Measurements from ENCODE around the gene C1orf21. TPM values are rescaled to one million over a fixed set of nuclear protein-coding genes. Genes with fewer than 3 reads are reported as not detected.

C1orf21 gene
- total and polyA plus RNA-seq, 2 donors (not counting 1 experiment from before 2014, with no cell fraction given): 53.0 to 95.4 TPM

DNA sequence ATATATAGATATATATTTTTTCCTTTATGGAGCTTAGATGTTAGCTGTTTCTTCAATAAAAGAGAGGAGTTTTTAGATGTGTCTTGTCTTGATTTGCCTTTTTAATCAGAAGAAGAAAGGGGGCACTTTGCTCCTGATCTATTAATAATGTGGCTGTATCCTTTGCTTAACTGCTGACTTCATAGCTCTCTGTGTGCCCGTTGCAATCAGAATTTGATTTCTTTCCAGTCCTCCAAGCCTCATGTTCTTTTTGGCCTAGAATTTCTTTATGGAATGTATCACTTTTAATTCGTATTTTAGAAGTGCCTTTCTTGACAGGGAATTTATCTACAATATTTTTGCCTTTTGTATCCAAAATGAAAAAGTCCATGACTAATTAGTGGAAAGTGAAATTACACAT is 85.3 kb downstream of the C1orf21 start:
- TF ChIP-seq, protein P1, sequence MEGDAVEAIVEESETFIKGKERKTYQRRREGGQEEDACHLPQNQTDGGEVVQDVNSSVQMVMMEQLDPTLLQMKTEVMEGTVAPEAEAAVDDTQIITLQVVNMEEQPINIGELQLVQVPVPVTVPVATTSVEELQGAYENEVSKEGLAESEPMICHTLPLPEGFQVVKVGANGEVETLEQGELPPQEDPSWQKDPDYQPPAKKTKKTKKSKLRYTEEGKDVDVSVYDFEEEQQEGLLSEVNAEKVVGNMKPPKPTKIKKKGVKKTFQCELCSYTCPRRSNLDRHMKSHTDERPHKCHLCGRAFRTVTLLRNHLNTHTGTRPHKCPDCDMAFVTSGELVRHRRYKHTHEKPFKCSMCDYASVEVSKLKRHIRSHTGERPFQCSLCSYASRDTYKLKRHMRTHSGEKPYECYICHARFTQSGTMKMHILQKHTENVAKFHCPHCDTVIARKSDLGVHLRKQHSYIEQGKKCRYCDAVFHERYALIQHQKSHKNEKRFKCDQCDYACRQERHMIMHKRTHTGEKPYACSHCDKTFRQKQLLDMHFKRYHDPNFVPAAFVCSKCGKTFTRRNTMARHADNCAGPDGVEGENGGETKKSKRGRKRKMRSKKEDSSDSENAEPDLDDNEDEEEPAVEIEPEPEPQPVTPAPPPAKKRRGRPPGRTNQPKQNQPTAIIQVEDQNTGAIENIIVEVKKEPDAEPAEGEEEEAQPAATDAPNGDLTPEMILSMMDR (conservative IDR thresholded peaks at IDR 0.05 in 1 of 2, IDR thresholded peaks at IDR 0.05 in 1 of 2; ENCODE audit: low read depth in 1 of 2, low read length in 2 of 2): no peak
- no peak for TF ChIP-seq EZH2 (IDR thresholded peaks at IDR 0.05; ENCODE audit: low read length, missing control alignments)
- no peaks in the 10 kb centered on the region for H3K9me3 ChIP-seq (ENCODE audit: control insufficient read depth, insufficient read depth, low read depth, low read length)
- no peak overlapping the region for H3K27ac ChIP-seq (ENCODE audit: insufficient read depth, low read length)
- H3K4me3 ChIP-seq (replicated peaks in 1 of 4; ENCODE audit: control extremely low read depth in 1 of 4, insufficient read depth in 1 of 4, low read depth in 3 of 4, low read length in 4 of 4): no peak overlapping the region
- peaks cover 4% of the 10 kb centered on the region for H3K79me2 ChIP-seq (ENCODE audit: control insufficient read depth, insufficient read depth, low read length)
- H4K20me1 ChIP-seq (ENCODE audit: control insufficient read depth, extremely low read depth, insufficient read depth, low read length): no peaks in the 10 kb centered on the region
- peaks cover 2% of the 10 kb centered on the region for H3K36me3 ChIP-seq (ENCODE audit: control insufficient read depth, insufficient read depth, low read length)
- H3K4me2 ChIP-seq (ENCODE audit: extremely low read depth, insufficient read depth, low read length): no peak overlapping the region
- no peak overlapping the region for H2AFZ ChIP-seq (ENCODE audit: low read length)
- no peaks in the 10 kb centered on the region for H3K27me3 ChIP-seq (ENCODE audit: control insufficient read depth, insufficient read depth, low read length)
- no peak overlapping the region for H3K9ac ChIP-seq (ENCODE audit: insufficient read depth, low read length)
- DNase-seq (ENCODE audit: low read depth in 2 of 2): no peak
- no peaks in the 10 kb centered on the region for H3K4me1 ChIP-seq (ENCODE audit: control insufficient read depth, extremely low read depth, insufficient read depth, low read length)

DNA sequence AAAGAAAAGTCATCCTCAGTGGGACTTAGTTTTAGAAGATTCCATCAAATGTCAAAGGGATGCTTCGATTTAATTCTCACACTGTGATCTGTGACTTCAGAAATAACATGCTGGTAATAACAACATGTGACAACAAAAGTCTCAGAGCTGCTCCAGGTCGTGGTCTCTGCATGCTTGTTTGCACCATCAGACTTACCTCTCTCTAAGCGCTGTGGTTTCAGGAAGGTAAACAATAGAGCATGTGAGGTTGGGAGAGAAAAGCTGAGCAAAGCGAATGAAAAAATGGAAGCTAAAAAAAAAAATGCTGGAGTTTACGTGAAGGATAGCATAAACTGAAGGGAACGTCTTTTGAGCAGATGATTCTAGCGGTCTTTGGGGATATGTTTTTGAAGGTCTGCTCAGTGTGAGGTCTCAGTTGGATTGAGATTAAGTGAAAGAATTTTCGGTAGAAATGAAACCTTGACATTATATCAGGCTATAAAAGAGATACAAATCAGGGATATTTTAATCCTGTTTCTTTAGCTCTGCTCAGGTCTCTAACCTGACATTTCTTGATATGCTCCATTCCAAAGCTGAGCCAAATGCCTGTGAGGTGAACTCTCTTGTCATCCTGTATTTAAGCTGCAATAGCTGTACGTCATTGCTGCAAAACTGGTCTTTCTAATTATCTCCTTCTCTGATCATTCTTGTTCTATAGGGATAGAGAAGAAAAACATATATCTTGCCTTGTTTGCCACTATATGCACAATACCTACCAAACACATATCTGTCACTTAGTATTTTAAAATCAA is 86.5 kb downstream of the C1orf21 start:
- Histone ChIP-seq H3K4me1 (ENCODE audit: control insufficient read depth, extremely low read depth, insufficient read depth, low read length) (no peaks in the 10 kb centered on the region), H3K4me2 (ENCODE audit: extremely low read depth, insufficient read depth, low read length) (no peak overlapping the region), H3K9ac (ENCODE audit: insufficient read depth, low read length) (no peak overlapping the region), H3K27ac (ENCODE audit: insufficient read depth, low read length) (no peak overlapping the region), H2AFZ (ENCODE audit: low read length) (no peak overlapping the region), H3K36me3 (ENCODE audit: control insufficient read depth, insufficient read depth, low read length) (peaks cover 2% of the 10 kb centered on the region), H4K20me1 (ENCODE audit: control insufficient read depth, extremely low read depth, insufficient read depth, low read length) (no peaks in the 10 kb centered on the region), H3K9me3 (ENCODE audit: control insufficient read depth, insufficient read depth, low read depth, low read length) (no peaks in the 10 kb centered on the region), H3K4me3 (replicated peaks in 1 of 4; ENCODE audit: control extremely low read depth in 1 of 4, insufficient read depth in 1 of 4, low read depth in 3 of 4, low read length in 4 of 4) (no peak overlapping the region), H3K27me3 (ENCODE audit: control insufficient read depth, insufficient read depth, low read length) (no peaks in the 10 kb centered on the region), H3K79me2 (ENCODE audit: control insufficient read depth, insufficient read depth, low read length) (peaks cover 2% of the 10 kb centered on the region)
- TF ChIP-seq EZH2 (IDR thresholded peaks at IDR 0.05; ENCODE audit: low read length, missing control alignments): no peak
- TF ChIP-seq, protein P1 (conservative IDR thresholded peaks at IDR 0.05 in 1 of 2, IDR thresholded peaks at IDR 0.05 in 1 of 2; ENCODE audit: low read depth in 1 of 2, low read length in 2 of 2): no peak
- no peak for DNase-seq (ENCODE audit: low read depth in 2 of 2)

DNA sequence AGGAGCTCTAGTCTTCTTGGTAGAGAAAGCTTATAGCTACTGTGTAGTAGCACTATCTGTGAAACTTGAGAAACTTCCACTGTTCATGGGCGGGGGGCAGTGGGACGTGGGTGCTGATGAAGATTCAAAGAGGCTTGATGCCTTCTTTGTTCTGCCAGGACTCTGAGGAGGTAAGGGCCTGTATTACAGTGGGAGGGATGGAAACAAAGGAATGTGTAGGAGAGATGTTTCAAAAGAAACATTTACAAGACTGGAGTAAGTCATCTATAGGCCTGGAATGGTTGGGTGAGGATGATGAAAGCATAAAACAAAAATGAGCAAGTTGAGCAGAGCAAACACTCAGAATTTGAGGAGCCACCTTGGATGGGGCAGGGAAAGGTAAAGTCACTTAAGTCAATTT is 89.4 kb downstream of the C1orf21 start:
- Histone ChIP-seq H3K4me1 (ENCODE audit: control insufficient read depth, extremely low read depth, insufficient read depth, low read length) (no peaks in the 10 kb centered on the region), H3K9me3 (ENCODE audit: control insufficient read depth, insufficient read depth, low read depth, low read length) (no peaks in the 10 kb centered on the region), H3K79me2 (ENCODE audit: control insufficient read depth, insufficient read depth, low read length) (peaks cover 2% of the 10 kb centered on the region), H3K27ac (ENCODE audit: insufficient read depth, low read length) (no peak overlapping the region), H3K4me3 (replicated peaks in 1 of 4; ENCODE audit: control extremely low read depth in 1 of 4, insufficient read depth in 1 of 4, low read depth in 3 of 4, low read length in 4 of 4) (no peak overlapping the region), H3K9ac (ENCODE audit: insufficient read depth, low read length) (no peak overlapping the region), H2AFZ (ENCODE audit: low read length) (no peak overlapping the region), H3K27me3 (ENCODE audit: control insufficient read depth, insufficient read depth, low read length) (no peaks in the 10 kb centered on the region), H4K20me1 (ENCODE audit: control insufficient read depth, extremely low read depth, insufficient read depth, low read length) (no peaks in the 10 kb centered on the region), H3K4me2 (ENCODE audit: extremely low read depth, insufficient read depth, low read length) (no peak overlapping the region), H3K36me3 (ENCODE audit: control insufficient read depth, insufficient read depth, low read length) (peaks cover 2% of the 10 kb centered on the region)
- no peak for DNase-seq (ENCODE audit: low read depth in 2 of 2)
- no peak for TF ChIP-seq EZH2 (IDR thresholded peaks at IDR 0.05; ENCODE audit: low read length, missing control alignments)
- TF ChIP-seq, protein P1 (conservative IDR thresholded peaks at IDR 0.05 in 1 of 2, IDR thresholded peaks at IDR 0.05 in 1 of 2; ENCODE audit: low read depth in 1 of 2, low read length in 2 of 2): no peak

Data from fibroblast of lung (primary cell).